HepG2 (cell line): Measurements from ENCODE around the gene ARHGAP25. TPM values are rescaled to one million over a fixed set of nuclear protein-coding genes. Genes with fewer than 3 reads are reported as not detected.

ENCODE experiments used
- PAX8 ChIP-seq: sonication (generic); formaldehyde crosslinking; IDR thresholded peaks from 2 replicates; pipeline ENCODE4 v1.8.0; 2022; ENCODE audit warnings: mild to moderate bottlenecking, missing genetic modification reagents, borderline replicate concordance
- ZNF205 ChIP-seq: IDR thresholded peaks from 2 replicates; pipeline ENCODE4 v1.6.1; 2018; ENCODE audit warnings: missing biosample characterization, missing genetic modification reagents
- ZNF296 ChIP-seq: sonication (generic); formaldehyde crosslinking; conservative IDR thresholded peaks from 2 replicates; pipeline ENCODE4 v1.5.0; 2020; ENCODE audit warnings: mild to moderate bottlenecking, missing genetic modification reagents
- polyA plus RNA-seq, 8 experiments: library from polyadenylated mRNA; depleted of rRNA in 3 of 8; stranded (reverse) in 7 of 8; unstranded in 1 of 8; fragments of >200 nt; fragmentation: Illumina TruSeq in 4 of 8; extraction: Trizol in 4 of 8; gene quantifications; 2 replicates each; pipeline versions ENCODE4 v1.2.1 to v1.2.3, GENCODE V29; 2011 to 2016; ENCODE audit warnings: low read depth in 4 of 8, missing spikeins in 1 of 8, mixed read lengths in 1 of 8; ENCODE audit not compliant: insufficient read depth in 1 of 8
- total RNA-seq, 5 experiments: library from RNA; depleted of rRNA; stranded (reverse); fragments of >200 nt; fragmentation: Illumina TruSeq; extraction: Trizol; gene quantifications; 2 replicates each; pipeline ENCODE4 v1.2.3, GENCODE V29; 2016; ENCODE audit warnings: low read depth in 1 of 5
- TF ChIP-seq, protein P1 (sequence below): sonication (generic); formaldehyde crosslinking; IDR thresholded peaks from 2 replicates; pipeline ENCODE4 v1.8.0; 2022; ENCODE audit warnings: missing genetic modification reagents, mild to moderate bottlenecking, inconsistent platforms, borderline replicate concordance
- TF ChIP-seq, protein P2 (sequence below): sonication (generic); formaldehyde crosslinking; conservative IDR thresholded peaks from 2 replicates; pipeline ENCODE4 v1.8.0; 2022; ENCODE audit warnings: missing genetic modification reagents
- TF ChIP-seq, protein P3 (sequence below): sonication (generic); formaldehyde crosslinking; IDR thresholded peaks from 2 replicates; pipeline ENCODE4 v1.5.1; 2020; ENCODE audit warnings: missing genetic modification reagents, mild to moderate bottlenecking, borderline replicate concordance
- TF ChIP-seq, protein P4 (sequence below): sonication (generic); formaldehyde crosslinking; IDR thresholded peaks from 2 replicates; pipeline ENCODE4 v1.4.0; 2020; ENCODE audit warnings: low read depth, mild to moderate bottlenecking, missing genetic modification reagents

ARHGAP25 gene
- total and polyA plus RNA-seq, 2 of the 13 experiments (the other 11 are each of a cell fraction or from before 2014, with no cell fraction given) = not detected

DNA sequence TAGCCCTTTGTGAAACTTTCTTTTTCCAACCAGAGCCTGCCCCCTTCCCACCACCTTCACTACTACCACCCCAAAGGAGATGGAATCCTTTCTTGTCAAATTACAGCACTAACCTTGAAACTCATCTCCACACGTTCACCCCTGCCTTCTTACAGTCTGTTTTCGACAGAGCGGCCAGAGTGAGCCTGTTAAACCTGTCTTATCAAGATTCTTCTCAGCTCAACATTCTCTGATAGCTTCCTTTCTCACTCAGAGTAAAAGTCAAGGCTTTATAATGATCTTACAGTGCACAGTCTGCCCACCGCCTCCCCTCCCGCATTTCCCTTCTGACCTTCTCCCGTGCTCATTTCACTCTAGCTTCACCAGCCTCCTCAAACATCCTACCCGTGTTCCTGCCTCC is 56.0 kb downstream of the ARHGAP25 start (continued):
- TF ChIP-seq, protein P1, sequence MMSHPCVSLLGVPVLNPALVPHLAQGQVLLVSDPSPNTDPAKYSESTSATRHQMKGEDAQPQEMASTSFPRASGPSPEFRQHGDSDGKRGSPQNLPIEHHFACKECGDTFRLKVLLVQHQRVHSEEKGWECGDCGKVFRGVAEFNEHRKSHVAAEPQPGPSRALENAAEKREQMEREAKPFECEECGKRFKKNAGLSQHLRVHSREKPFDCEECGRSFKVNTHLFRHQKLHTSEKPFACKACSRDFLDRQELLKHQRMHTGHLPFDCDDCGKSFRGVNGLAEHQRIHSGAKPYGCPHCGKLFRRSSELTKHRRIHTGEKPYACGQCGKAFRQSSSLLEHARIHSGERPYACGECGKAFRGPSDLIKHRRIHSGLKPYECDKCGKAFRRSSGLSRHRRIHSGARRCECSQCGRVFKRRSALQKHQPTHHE (CRISPR knock-in tag) = no peak
- TF ChIP-seq, protein P2, sequence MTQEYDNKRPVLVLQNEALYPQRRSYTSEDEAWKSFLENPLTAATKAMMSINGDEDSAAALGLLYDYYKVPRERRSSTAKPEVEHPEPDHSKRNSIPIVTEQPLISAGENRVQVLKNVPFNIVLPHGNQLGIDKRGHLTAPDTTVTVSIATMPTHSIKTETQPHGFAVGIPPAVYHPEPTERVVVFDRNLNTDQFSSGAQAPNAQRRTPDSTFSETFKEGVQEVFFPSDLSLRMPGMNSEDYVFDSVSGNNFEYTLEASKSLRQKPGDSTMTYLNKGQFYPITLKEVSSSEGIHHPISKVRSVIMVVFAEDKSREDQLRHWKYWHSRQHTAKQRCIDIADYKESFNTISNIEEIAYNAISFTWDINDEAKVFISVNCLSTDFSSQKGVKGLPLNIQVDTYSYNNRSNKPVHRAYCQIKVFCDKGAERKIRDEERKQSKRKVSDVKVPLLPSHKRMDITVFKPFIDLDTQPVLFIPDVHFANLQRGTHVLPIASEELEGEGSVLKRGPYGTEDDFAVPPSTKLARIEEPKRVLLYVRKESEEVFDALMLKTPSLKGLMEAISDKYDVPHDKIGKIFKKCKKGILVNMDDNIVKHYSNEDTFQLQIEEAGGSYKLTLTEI = no peak
- TF ChIP-seq ZNF296 = no peak
- TF ChIP-seq ZNF205 = no peak
- no peak for TF ChIP-seq PAX8 (CRISPR knock-in tag)
- TF ChIP-seq, protein P3, sequence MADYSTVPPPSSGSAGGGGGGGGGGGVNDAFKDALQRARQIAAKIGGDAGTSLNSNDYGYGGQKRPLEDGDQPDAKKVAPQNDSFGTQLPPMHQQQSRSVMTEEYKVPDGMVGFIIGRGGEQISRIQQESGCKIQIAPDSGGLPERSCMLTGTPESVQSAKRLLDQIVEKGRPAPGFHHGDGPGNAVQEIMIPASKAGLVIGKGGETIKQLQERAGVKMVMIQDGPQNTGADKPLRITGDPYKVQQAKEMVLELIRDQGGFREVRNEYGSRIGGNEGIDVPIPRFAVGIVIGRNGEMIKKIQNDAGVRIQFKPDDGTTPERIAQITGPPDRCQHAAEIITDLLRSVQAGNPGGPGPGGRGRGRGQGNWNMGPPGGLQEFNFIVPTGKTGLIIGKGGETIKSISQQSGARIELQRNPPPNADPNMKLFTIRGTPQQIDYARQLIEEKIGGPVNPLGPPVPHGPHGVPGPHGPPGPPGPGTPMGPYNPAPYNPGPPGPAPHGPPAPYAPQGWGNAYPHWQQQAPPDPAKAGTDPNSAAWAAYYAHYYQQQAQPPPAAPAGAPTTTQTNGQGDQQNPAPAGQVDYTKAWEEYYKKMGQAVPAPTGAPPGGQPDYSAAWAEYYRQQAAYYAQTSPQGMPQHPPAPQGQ (CRISPR knock-in tag) = no peak
- TF ChIP-seq, protein P4, sequence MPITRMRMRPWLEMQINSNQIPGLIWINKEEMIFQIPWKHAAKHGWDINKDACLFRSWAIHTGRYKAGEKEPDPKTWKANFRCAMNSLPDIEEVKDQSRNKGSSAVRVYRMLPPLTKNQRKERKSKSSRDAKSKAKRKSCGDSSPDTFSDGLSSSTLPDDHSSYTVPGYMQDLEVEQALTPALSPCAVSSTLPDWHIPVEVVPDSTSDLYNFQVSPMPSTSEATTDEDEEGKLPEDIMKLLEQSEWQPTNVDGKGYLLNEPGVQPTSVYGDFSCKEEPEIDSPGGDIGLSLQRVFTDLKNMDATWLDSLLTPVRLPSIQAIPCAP (CRISPR knock-in tag) = no peak
